IPS DF 6.9 (cell line): ENCODE measurements around the gene DNPEP.

Source experiments
- DNase-seq: peaks from one replicate; pipeline ENCODE4 v3.0.0-alpha.2; 2013; ENCODE audit warnings: low read depth, low spot score
- H3K27ac ChIP-seq: one replicate; pipeline ENCODE4 v1.5.1; 2013; ENCODE audit warnings: low read length, control low read depth
- H3K27me3 ChIP-seq: 2 replicates; pipeline ENCODE4 v1.6.1; 2013; ENCODE audit warnings: mild to moderate bottlenecking, low read length; ENCODE audit not compliant: control insufficient read depth, insufficient read depth
- H3K36me3 ChIP-seq: 2 replicates; pipeline ENCODE4 v1.6.1; 2013; ENCODE audit warnings: low read length; ENCODE audit not compliant: control insufficient read depth, insufficient read depth
- H3K4me1 ChIP-seq: 2 replicates; pipeline ENCODE4 v1.6.1; 2013; ENCODE audit warnings: low read length; ENCODE audit not compliant: control insufficient read depth, insufficient read depth
- H3K4me3 ChIP-seq: 2 replicates; pipeline ENCODE4 v1.5.1; 2013; ENCODE audit warnings: mild to moderate bottlenecking, low read length
- H3K9me3 ChIP-seq: 2 replicates; pipeline ENCODE4 v1.6.1; 2013; ENCODE audit warnings: low read length, inconsistent platforms; ENCODE audit not compliant: control insufficient read depth, insufficient read depth
- WGBS: extraction: QIAGEN DNeasy Blood & Tissue Kit; methylation state at CpG from one replicate; pipeline ENCODE4 v1.1.7; 2013; ENCODE audit warnings: mixed read lengths, missing lambda C conversion rate; ENCODE audit not compliant: insufficient read length, insufficient coverage; 5-methylcytosine and 5-hydroxymethylcytosine counted together

DNPEP gene

GRCh38 chr2:219384859-219385258 lies 2.9 kb downstream of the DNPEP start:
- Histone ChIP-seq H3K9me3 (no peaks in the 10 kb centered on the region), H3K4me3 (no peak overlapping the region), H3K36me3 (peaks cover 31% of the 10 kb centered on the region), H3K27ac (no peak overlapping the region), H3K27me3 (no peaks in the 10 kb centered on the region), H3K4me1 (no peaks in the 10 kb centered on the region)
- no CpG with 5 or more reads among the region's 2 CpGs for WGBS
- no peak for DNase-seq

GRCh38 chr2:219384083-219384713 lies 3.5 kb downstream of the DNPEP start:
- Histone ChIP-seq H3K27me3 (no peaks in the 10 kb centered on the region), H3K4me1 (no peaks in the 10 kb centered on the region), H3K27ac (no peak overlapping the region), H3K36me3 (peaks cover 31% of the 10 kb centered on the region), H3K4me3 (no peak overlapping the region), H3K9me3 (no peaks in the 10 kb centered on the region)
- no CpG with 5 or more reads among the region's 15 CpGs for WGBS
- DNase-seq: no peak

GRCh38 chr2:219381448-219381847 lies 6.3 kb downstream of the DNPEP start:
- Histone ChIP-seq H3K4me1 (no peaks in the 10 kb centered on the region), H3K27me3 (no peaks in the 10 kb centered on the region), H3K36me3 (peaks cover 31% of the 10 kb centered on the region), H3K4me3 (no peak overlapping the region), H3K27ac (no peak overlapping the region), H3K9me3 (no peaks in the 10 kb centered on the region)
- no peak for DNase-seq
- WGBS: no CpG with 5 or more reads among the region's 9 CpGs

GRCh38 chr2:219380926-219381325 lies 6.8 kb downstream of the DNPEP start:
- Histone ChIP-seq H3K9me3 (no peaks in the 10 kb centered on the region), H3K27ac (no peak overlapping the region), H3K4me1 (no peaks in the 10 kb centered on the region), H3K36me3 (peaks cover 27% of the 10 kb centered on the region), H3K4me3 (no peak overlapping the region), H3K27me3 (no peaks in the 10 kb centered on the region)
- DNase-seq: no peak

GRCh38 chr2:219378163-219378851 lies 9.4 kb downstream of the DNPEP start:
- Histone ChIP-seq H3K4me1 (no peaks in the 10 kb centered on the region), H3K36me3 (peaks cover 17% of the 10 kb centered on the region), H3K27me3 (no peaks in the 10 kb centered on the region), H3K27ac (no peak overlapping the region), H3K4me3 (no peak overlapping the region), H3K9me3 (no peaks in the 10 kb centered on the region)
- no peak for DNase-seq
- WGBS: no CpG with 5 or more reads among the region's 13 CpGs

- DNase-seq: no peak
- WGBS: no CpG with 5 or more reads among the region's 2 CpGs
- Histone ChIP-seq H3K4me1 (no peaks in the 10 kb centered on the region), H3K4me3 (no peak overlapping the region), H3K36me3 (no peaks in the 10 kb centered on the region), H3K27ac (no peak overlapping the region), H3K27me3 (no peaks in the 10 kb centered on the region), H3K9me3 (no peaks in the 10 kb centered on the region)
These were observed 18.3 kb downstream of the DNPEP start for GRCh38 chr2:219369447-219369861.

GRCh38 chr2:219368690-219369191 lies 19.0 kb downstream of the DNPEP start:
- H3K27ac ChIP-seq: no peak overlapping the region
- H3K4me3 ChIP-seq: no peak overlapping the region
- H3K27me3 ChIP-seq: no peaks in the 10 kb centered on the region
- H3K36me3 ChIP-seq: no peaks in the 10 kb centered on the region
- no peaks in the 10 kb centered on the region for H3K4me1 ChIP-seq
- no peaks in the 10 kb centered on the region for H3K9me3 ChIP-seq
- DNase-seq: no peak
- no CpG with 5 or more reads among the region's 3 CpGs for WGBS

- DNase-seq: no peak
- no peaks in the 10 kb centered on the region for H3K9me3 ChIP-seq
- H3K27ac ChIP-seq: no peak overlapping the region
- H3K4me1 ChIP-seq: no peaks in the 10 kb centered on the region; the same call in 1 of the 2 replicates
- peaks cover 21% of the 10 kb centered on the region for H3K27me3 ChIP-seq
- H3K36me3 ChIP-seq: no peaks in the 10 kb centered on the region
- H3K4me3 ChIP-seq: no peak overlapping the region
- WGBS: no CpG with 5 or more reads among the region's 3 CpGs
These were observed 25.1 kb downstream of the DNPEP start for GRCh38 chr2:219362524-219363164.

- Histone ChIP-seq H3K4me3 (no peak overlapping the region), H3K27me3 (peaks cover 23% of the 10 kb centered on the region), H3K4me1 (no peaks in the 10 kb centered on the region; the same call in 1 of the 2 replicates), H3K36me3 (no peaks in the 10 kb centered on the region), H3K9me3 (no peaks in the 10 kb centered on the region), H3K27ac (no peak overlapping the region)
- 100% methylated on average over 1 of the region's 5 CpGs for WGBS
- no peak for DNase-seq
These were observed 25.6 kb downstream of the DNPEP start for GRCh38 chr2:219362072-219362471.

- H3K27ac ChIP-seq: no peak overlapping the region
- no peak for DNase-seq
- H3K27me3 ChIP-seq: peaks cover 25% of the 10 kb centered on the region
- H3K4me1 ChIP-seq: no peaks in the 10 kb centered on the region; the same call in 1 of the 2 replicates
- peak overlapping the region; percentile 43; the same call in 1 of the 2 replicates for H3K4me3 ChIP-seq
- H3K9me3 ChIP-seq: no peaks in the 10 kb centered on the region
- no CpG with 5 or more reads among the region's 66 CpGs for WGBS
- no peaks in the 10 kb centered on the region for H3K36me3 ChIP-seq
These were observed 29.3 kb downstream of the DNPEP start for GRCh38 chr2:219358170-219359075.
